ENCODE measurements around the gene PDCD10.

DNA sequence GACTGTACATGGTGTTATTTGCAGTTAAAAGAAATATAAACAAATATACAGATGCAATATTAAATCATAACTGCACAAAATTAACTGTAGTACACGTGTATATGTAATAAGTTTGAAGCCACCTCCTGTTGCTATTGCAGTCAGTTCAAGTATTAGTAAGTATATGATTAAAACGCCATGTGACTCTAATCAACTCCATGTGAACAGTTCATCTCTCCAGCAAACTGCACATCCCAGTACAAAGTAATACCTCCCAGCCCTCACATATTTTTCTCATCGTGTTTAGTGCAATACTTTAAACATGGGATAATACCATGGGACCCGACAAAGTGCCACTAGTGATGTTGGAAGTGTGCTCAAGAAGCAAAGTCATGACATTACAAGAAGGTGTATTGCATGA, 34.6 kb downstream of the PDCD10 start:
- TF ChIP-seq, protein P1, sequence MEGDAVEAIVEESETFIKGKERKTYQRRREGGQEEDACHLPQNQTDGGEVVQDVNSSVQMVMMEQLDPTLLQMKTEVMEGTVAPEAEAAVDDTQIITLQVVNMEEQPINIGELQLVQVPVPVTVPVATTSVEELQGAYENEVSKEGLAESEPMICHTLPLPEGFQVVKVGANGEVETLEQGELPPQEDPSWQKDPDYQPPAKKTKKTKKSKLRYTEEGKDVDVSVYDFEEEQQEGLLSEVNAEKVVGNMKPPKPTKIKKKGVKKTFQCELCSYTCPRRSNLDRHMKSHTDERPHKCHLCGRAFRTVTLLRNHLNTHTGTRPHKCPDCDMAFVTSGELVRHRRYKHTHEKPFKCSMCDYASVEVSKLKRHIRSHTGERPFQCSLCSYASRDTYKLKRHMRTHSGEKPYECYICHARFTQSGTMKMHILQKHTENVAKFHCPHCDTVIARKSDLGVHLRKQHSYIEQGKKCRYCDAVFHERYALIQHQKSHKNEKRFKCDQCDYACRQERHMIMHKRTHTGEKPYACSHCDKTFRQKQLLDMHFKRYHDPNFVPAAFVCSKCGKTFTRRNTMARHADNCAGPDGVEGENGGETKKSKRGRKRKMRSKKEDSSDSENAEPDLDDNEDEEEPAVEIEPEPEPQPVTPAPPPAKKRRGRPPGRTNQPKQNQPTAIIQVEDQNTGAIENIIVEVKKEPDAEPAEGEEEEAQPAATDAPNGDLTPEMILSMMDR (IDR thresholded peaks at IDR 0.05): no peak
- no peak for TF ChIP-seq POLR2A (IDR thresholded peaks at IDR 0.05)

Data from esophagus squamous epithelium (tissue), 4 donors.